OCI-LY7 (cell line): ENCODE results near the gene MUSK.

Experiments
- CTCF ChIP-seq: fragments of 200-600 bp; sonication (generic); conservative IDR thresholded peaks from 2 replicates; pipeline ENCODE4 v1.5.1; 2014; ENCODE audit warnings: mild to moderate bottlenecking, antibody characterized with exemption, low read length, moderate library complexity, mixed read lengths
- EZH2phosphoT487 ChIP-seq: fragments of 200-600 bp; sonication (generic); IDR thresholded peaks from 2 replicates; pipeline ENCODE4 v1.6.1; 2018; ENCODE audit warnings: low read depth, borderline replicate concordance, mild to moderate bottlenecking, mixed run types, antibody characterized with exemption, low read length, moderate library complexity, mixed read lengths

GRCh38 chr9:110765926-110766325 is 97.3 kb downstream of the MUSK start:
- TF ChIP-seq EZH2phosphoT487 (no peak), CTCF (no peak)
